Stimulated activated CD8-positive, alpha-beta memory T cell treated with anti-CD3 and anti-CD28 coated beads, Interleukin-12 subunit alpha, Interleukin-12 subunit beta, amount 100 ng/mL, for 1 hour (primary cell): ENCODE measurements around the gene WIPI1.

Experiments
- DNase-seq: peaks from one replicate; pipeline ENCODE4 v3.0.0-alpha.2; 2020; ENCODE audit warnings: low read depth

WIPI1 gene

DNA sequence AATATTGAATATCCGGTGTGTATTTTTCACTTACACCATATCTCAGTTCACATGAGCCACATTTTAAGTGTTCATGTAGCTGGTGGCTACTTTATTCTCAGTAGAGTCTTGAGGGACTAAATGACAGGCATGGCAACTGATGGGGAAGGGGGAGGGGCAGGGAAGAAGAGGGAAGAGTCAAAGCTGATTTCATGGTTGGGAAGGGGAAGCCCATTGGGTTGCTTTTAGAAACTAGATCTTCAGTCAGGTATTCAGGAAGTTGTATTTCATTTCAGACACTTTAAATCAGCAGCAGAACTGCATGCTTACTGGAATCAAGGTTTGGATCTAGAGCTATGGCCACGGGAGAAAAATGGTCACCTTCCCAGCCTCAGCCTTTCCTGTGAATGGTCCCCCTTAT, 2.9 kb upstream of the WIPI1 start:
- no peak for DNase-seq

DNA sequence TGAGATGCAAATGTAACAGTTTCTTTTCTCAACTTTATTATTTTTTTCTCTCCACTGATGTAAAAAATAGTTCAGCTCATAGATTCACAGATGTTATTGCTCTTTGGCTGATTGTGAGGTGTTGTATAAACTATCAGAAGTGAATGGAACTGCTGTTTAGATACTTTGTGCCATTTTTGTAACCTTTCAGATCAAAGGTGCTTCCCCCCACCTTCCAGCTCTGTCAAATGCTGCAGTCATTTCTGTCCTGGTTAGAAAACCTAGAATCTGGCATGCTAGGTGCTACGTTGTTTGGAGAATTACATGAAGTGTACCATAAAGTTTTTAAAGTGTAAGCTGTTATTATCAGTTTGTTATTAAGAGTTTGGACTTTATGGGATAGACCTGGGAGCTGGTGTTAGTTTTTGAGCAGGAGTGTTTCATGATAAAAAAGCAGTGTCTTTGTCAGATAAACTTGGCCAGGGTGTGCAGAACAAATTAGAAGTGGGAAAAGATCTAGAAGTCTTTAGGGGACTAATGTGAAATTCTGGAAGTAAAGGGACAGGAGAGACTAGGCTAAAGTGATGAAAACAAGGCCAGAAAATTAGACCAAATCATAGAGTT, 1.8 kb upstream of the WIPI1 start:
- DNase-seq, result no peak

DNA sequence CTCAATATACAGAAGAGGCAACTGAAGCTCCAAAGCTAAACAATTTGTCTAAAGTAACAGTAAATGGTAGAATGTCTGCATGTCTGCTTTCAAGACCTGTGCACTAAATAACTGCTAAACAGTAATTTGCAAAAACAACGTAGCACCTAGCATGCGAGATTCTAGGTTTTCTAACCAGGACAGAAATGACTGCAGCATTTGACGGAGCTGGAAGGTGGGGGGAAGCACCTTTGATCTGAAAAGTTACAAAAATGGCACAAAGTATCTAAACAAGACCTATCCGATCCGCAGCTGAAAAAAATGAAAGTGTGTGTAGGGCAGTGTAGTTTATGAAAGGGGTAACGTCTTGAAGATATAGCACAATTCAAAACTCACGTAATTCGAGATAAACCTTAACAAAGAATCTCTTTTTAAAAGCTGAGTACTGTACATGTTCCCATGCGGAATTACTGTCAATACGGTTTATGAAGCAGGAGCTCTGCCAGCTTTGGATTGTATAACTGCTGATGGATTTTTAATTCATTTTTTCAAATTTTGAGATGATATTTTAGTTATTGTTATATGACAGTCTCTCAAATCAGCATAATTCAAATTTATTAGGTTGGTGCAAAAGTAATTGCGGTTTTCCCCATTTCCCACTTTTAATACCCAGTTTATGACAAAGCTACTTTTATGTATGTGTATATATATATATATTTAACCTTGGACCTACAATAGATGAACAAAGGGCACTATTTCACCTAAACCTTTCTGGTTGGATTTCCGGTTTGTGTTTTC, 1.2 kb upstream of the WIPI1 start:
- DNase-seq, result no peak

DNA sequence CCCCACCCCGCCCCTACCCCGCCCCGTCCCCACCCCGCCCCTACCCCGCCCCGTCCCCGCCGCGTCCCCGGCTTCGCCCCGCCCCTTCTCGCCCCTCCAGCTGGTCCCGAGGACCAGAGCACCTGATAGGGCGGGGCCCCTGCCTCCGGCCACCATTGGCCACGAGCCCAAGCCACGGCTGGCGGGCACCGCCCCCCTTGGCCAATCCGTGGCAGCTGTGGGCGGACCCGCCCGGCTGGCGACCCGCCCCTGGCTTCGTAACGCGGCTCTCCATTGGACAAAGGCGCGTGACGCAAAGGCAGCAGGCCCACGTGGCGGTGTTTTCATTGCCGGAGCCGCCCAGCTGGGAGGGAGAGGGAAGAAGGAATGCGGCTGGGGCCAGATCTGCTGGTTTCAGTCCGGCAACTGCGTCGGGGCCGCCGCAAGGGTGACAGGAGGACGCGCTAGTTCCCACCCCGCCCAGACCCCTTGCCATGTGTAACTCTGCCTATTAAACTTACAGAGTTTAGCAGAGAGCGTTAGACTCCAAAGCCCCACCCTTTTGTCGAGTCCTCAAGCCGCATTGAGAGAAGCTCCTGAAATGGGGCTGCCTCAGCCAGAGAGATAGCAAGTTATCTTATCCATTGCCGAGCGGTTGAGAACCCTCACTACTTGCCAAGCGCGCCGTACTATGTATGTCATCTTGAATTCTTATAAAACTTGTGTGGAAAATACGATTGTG, 403 bp upstream of the WIPI1 start:
- DNase-seq, result peak; percentile 96

DNA sequence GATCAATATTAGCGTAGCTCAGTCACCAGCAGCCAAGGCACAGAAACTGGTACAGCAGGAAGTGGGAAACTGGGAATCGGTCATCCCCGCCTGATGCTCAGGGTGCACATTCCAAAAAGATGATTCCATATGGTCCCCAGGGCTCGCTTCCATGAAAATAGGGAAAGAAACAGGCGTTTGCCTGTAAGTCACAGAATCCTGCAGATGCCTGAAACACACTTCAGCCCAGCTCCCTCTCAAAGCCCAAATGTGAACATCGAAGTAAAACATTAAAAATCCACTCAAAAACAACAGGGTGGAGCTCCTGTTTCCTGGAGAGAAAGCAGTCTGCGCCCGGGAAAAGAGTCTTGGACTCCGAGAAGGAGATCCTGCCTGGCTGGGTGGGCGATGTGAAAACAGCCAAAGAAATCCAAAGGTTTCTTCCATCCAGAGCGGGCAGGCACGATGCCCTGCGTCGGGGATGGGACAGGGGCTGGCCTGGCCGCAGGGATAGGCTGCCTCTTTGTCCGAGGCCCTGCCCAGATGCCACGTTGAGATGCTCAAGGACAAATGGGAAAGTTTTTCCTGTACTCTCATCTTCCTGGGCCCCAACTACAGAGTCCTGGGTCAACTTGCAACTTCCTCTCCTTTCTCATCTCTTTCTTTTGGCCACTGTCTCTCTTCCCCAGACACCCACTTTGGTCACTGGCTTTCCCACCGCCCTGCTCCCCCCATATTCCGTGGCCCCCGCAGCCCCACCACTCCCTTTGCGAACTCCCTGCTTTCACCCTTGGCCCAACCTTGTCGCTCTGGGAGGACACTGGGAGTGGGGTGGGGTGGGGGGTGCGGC, 743 bp downstream of the WIPI1 start:
- no peak for DNase-seq

DNA sequence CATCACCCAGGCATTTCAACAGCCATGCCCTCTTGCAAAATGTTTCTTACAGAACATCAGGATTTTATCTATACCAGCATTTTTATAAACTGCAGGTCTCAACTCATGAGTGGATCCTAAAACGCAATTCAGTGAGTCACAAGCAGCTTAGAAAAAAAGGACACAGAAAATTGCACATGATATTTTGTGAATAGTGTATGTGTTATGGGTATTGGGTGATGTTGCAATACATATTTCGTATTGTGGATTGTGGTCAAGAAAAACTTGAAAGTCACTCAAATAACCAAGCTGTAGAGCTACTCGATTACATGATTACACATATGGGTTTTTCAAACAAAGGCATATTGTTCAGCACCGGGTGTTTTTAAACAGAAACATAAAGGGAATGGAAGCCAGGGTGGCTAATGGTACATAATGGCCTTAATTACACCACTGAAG, 1.4 kb downstream of the WIPI1 start:
- DNase-seq, result no peak

DNA sequence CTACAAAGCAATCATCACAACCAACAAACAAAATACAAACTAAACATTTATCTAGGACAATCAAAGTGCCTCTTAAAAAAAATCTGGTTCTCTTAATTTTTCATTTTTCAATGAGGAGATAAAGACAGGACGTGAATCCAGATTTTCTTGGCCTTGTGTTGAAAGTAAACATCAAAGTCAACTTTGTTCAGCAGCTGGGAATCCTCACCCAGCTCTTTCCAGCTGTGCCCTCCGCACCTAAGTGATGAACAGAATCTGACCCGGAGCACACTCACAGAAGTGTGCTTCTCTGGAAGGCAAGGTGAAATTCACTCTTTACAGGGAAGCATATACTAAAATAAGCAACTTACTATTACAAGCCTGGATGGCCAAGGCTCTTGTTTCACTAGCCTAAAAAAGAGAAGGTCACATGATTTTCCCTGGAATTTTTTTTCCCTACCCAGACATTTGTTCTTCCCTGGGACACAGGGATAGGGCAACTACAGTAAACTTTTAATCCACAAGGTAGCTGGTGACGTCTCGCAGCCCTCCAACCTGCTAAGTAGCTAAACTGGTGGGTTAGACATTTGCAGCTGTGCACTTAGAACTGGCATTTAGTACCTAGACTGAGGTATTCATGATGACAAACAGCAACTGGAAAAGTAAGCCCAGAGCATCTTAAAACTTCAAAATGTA, 3.2 kb downstream of the WIPI1 start:
- no peak for DNase-seq

DNA sequence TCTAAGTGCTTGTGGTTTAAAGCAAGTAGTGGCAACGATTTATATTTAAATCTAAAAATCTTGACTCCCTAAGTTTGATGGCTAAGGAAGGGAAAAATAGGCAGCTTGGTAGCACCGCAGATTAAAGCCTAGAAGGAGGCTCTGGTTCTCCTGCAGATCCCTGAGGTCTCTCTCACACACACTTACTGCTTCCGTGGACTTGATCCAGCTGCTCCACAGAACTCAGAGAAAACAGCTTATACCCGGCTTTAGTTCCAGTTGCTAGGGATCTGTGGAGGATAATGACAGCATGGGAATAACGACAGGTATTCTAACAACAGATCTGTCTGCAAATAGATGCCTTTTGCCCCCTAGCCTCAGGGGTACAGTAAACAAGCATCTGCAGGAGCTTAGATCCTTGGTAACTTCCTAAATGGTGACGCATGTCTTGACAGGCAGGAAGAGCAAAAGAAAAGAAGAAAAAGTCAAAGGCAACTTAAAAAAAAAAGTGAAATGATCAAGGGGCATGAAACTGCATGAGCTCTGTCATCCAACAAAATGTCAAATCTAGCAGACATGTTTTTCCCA, 4.5 kb downstream of the WIPI1 start:
- DNase-seq, result no peak

DNA sequence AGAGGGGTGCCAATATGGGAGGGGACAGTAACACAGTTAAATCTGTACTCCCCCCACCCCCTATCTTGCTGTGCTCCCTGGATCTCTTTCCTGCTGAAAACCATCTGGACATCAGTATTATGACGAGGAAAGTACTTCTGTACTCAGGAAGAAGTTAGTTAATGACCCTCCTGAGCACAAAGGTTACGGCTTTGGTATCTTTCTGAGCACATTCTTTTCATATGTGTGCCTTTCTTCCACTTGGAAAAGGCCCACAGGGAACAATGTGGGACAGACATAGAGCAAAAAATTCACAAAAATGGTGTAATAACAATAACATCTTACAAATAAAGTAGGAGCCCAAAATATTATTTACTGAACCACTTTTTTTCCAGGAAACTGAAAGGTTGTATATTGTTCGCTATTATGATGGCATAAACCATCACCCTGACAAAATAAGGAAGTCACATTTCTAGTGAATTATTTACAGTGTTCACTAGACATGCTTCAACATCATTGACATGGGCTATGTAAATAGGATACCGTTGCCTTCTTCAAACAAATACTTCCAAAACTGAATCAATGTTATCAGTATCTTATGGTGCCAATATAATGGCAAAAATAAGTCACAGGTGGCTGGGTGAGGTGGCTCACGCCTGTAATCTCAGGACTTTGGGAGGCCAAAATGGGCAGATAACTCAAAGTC, 5.5 kb downstream of the WIPI1 start:
- DNase-seq, result no peak

DNA sequence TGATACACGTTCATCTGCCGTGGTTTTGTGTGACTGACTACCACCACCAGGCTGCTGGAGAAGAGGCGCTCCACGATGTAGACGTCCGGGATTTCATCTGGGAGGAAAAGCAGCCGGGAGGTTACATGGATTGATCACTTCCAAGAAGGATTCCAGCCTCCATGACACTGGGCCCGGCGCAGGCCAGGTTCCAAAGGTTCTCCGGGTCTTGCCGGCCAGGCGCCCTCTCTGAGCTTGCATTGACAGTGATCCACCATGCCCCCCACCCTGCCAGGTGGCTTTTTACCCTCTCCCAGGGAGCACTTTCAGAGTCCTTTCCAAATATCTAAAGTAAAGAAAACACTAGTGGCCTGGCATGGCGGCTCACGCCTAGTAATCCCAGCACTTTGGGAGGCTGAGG, 6.5 kb downstream of the WIPI1 start:
- DNase-seq, result no peak

DNA sequence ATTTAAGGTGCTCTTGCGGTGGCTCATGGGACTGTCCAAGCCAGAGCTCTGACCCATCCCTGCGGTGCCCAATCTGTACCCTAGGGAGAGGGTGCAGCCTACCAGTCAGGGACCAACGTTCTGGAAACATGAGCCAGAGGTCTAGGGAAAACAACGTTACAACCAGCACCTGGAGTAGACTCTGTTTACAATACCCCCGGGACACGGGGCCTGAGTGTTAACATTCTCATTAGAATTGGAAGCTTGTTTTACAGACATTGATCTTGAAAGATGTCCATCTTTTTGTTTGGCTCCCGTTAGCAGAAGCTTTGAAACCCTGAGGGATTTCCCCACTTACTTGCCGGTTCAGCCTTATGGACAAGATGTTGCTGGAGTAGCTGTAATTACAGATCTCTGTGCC, 6.9 kb downstream of the WIPI1 start:
- no peak for DNase-seq

DNA sequence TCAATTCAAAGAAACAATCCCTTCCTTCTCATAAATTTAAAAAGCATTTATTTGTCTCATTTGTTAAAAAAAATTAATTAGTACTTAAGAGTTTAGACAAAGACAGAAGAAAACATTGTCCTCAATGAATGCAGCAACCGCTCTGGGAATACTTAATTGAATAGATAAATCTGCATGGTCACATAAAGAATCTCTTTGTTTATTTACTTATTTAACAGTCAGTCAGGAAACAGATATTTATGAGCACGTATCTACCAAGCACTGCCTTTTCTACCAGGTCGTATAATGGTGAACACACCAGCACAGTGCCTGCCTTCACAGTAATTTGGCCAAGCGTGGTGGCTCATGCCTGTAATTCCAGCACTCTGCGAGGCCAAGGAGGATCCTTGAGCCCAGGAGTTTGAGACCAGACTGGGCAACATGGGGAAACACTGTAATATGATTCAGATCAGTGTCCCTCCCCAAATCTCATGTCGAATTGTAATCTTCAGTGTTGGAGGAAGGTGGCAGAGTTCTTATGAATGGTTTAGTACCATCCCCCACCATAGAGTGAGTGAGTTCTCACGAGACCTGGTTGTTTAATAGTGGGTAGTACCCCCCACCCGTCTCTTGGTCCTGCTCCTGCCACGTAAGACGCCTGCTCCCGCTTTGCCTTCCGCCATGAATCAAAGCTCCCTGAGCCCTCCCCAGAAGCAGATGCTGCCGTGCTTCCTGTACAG, 8.1 kb downstream of the WIPI1 start:
- DNase-seq, result no peak

DNA sequence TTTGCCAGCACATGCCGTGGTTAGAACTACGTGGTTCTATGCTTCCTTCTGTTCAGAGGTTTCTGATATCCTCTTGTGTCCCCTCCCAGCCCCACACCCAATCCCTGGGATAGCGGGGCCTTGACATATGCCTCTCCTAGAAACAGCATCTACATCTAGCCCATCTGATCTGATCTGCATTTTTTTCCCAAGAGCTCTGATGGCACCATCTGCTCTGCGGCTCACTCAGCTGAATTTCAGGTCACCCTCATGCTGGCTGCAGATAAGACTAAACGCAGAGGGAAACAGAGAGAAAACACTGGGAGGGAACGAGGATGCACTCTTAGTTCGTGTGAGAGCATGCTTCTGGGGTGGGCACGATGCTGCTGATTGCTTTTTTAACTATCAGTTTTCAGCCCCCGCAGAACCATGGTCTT, 10.7 kb downstream of the WIPI1 start:
- no peak for DNase-seq

DNA sequence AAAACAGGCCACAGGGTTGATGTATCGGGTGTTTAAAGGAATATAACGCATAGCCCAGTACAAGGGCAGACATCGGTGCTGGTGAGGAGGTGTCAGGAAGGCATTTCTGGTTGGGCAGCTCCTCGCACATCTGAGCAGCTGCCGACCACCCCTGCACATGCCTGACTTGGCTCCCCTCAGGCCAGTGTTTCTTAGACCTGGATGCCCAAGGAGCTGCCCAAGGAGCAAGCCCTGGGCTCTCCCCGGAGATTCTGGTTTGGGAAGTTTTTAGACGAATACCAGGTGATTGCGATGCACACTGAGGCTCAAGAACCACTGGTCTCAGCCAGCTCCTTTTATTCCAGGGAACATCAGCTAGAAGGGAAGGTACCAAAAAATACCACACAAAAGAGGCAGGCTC, 11.6 kb downstream of the WIPI1 start:
- no peak for DNase-seq

DNA sequence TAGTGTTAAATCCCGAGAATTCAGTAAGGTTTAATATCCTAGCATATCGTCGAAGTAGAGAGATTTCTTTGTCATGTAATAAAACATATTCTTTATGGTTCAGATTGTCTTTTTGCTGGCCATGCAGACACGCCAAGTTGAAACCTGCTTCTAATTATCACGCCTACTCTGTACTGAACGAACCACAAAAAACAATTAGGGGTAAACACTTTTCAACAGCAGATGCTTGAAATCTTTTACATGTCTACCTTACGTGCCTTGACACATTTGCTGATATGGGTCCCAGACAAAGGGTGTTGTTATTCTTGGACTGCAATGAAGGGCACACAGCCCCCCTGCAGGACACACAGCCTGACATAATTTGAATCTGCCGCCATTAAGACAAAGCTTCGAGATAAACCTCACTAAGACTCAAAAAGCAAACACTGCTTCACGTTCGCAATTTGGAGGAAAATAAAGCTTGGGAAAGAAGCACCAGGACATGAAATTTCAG, 13.3 kb downstream of the WIPI1 start:
- no peak for DNase-seq

DNA sequence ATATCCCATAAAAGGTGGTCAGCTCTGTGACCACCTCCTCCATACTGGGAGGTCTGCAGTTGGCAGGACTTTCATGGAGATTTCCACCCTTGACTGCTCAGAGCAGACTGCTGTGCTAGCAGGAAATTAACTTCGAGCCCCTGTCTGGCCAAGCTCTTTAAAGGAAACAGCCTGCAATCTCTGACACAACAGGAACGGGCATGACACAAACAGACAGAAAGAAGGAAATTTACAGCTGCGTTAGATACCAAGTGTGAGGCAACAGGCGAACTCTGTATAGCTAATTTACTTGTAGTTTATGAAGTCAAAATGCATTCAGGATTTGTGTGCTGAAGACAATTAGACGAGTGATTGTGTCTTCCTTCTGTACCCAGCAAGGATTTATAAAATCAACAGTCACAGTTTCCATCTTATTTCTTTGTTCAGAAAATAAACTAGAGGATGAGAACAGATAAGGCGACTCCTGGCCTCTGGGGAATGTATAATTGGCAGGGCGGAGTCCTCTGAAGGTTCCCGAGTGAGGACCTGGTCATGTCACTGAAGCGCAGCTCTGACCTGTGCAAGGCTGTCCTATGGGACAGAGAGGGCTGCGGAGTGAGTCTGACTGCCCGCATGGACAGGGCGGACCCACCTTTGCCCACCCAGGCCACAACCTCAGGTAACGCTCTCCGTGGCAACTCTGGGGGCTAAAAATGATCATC, 16.1 kb downstream of the WIPI1 start:
- no peak for DNase-seq

DNA sequence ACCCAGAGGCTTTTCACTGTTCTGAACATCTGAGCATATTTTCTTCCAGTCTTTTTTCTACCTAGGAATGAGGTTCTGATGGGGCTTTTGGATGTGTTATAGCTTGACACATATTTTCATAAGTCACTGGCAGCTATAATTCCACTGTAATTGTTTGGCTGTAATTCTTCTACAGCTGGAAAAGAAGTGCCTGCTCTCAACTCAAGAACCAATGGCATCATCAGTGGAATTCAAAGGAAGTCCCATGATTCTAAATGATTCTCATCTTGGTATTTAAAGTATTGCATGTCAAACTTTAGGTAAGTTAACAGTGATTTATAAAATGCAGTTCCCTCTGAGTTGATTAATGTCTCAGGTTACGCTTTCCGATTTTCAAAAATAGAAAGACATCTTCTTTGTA, 16.8 kb downstream of the WIPI1 start:
- no peak for DNase-seq

DNA sequence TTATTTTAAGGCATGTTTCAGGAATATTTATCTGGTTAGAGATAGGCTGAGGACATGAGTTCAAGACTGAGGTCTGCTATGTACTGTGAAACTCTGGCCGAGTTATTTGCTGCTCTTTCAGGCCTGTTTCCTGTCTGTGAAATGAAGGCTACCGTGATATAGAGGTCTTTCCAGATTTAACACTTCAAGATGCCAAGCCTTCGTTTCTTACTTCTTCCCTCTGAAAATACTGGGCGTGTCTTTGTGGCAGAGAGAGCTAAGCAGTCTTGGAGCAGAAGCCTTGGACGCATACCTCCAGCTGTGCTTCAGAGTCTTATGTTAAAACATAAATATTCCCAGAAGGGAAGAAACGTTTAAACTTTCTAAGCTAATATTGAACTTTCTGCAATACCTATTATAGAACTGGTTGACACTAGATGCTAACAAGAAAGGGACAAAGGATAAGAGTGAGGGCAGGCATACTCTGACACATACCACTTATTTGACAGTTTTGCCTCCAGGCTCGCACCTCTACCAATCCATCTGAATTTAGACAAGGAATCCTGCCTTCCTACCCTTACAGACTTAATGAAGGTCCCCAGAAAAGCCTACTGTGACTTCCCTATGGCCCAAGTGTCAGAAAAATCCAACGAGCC, 17.5 kb downstream of the WIPI1 start:
- DNase-seq, result no peak
